NCI-H146 (cell line): Measurements from ENCODE around the gene SLC25A3.
"Not testable (repeated sequence)": the region's sequence is repeated elsewhere in the genome, so short reads cannot be mapped to it uniquely, and the experiment has no call there.

Experiments
- DNase-seq: peaks from one replicate; lab custom pipeline; 2025; lab: John Stamatoyannopoulos, UW

SLC25A3 gene

DNA sequence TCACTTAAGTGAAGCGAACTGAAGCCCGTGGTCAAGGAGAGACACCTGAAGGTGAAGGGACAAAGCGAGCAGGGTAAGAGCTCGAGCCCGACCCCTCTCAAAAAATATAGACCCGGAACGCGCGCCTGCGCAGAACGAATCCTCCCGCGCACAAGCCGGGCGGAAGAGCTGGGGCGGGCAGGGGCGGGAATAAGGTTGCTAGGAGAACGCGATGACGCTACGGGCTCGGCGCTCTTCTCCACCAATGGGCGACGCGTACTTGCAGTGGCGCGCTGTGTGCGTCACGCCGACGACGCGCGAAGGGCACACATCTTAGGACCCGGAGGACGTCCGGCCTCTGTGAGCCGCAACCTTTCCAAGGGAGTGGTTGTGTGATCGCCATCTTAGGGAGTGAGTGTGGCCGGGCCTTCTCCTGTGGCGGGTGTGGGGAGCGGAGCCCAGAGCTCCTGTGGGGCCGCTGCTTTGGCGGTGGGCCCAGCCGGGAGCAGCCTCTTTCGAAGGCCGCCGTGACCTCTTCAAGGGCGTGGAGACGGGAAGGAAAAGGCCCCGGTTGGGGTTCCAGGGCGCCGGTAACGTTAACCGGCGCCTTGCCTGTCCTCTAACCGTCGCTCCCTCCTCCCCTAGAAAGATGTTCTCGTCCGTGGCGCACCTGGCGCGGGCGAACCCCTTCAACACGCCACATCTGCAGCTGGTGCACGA, at the start of gene SLC25A3:
TSS of gene SLC25A3 (plus strand) at position 336 of the 699 bp plus-strand sequence. CDS start at position 629, 293 bp downstream.
- peak; percentile 99 for DNase-seq

DNA sequence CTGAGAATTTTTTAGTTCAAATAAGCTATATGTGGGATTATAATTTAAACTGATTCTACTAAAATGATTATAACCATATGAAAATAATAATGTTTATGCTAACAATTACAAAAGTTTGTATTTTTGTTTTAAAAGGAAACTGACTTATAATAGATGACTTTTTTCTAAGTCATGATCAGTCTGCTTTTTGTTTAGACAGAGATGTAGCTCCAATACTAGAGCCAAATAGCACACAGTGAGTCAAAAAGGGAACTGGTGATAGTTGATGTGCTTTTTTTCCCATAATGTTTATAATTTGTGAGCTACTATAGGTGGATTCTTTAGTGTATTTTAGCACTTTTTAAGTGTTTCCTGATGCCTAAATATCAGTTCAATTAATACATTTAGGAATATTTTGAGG, 49.8 kb upstream of the SLC25A3 start:
- no peak for DNase-seq

DNA sequence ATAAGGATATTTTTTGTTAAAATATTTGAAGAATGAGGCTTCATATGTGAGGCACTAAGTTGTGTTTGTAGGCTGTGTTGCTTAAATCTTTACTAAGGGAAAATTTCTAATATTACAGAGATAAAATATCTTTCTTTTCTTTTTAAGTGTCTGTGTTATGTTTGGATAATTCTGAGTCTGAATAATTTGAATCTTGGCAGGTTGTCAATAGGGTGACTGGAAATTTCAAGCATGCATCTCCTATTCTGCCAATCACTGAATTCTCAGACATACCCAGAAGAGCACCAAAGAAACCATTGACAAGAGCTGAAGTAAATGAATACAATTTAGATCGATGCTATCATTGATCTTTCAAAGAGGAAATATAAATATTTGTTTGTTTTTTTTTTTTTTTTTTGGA, 48.7 kb upstream of the SLC25A3 start:
- DNase-seq, result no peak

DNA sequence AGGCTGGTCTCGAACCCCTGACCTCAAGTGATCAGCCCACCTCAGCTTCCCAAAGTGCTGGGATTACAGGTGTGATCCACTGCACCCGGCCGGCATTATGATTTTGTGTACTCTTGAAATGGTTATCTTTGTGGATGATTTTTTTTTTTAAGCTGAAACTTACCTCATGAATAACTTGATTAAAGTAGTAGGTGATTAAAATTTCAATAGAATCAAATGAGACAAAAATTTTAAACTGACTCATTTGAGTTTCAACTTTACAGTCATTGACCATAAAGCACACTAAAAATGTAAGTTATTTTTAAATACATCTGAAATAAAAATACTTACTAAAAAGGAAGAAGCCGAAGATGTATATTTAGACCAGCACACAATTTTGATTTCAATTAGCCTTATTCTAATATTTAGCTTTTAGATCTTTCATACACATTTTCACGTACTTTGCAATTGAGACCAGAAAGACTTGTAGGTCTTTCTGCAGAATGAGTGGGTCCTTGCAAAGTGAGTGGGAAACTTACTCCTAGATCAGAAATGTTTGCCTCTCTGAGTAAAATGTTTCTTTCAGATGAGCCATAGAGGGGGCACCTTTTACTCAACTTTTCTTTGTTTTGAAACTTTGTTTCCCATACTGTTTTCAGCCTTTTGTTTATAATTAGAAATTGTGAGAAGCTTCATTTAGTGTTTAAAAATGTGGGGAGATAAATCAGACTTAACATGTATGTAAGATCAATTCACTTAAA, 43.9 kb upstream of the SLC25A3 start:
- no peak for DNase-seq

DNA sequence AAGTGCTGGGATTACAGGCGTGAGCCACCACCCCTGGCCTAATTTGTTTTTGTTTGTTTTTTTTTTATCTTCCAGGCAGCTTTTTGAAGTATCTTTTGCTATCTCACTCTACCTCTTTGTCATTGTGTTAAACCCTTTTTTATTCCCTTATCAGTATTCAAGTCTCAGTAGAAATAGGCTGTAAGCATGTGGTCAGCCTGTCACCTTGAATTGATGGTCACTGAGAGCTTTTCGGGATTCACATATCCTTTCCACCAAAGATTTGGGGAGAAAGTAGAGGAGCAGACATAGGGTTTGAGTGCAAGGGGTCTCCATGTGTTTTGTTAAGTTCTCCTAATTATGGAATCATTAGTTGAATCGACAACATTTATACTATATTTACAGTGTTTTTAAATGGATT, 41.7 kb upstream of the SLC25A3 start:
- DNase-seq, result no peak

GRCh38 chr12:98558097-98558496, 35.4 kb upstream of the SLC25A3 start:
- DNase-seq, result not testable (repeated sequence)

- DNase-seq, result peak; percentile 22
Measured at GRCh38 chr12:98559666-98560065, 33.8 kb upstream of the SLC25A3 start.

GRCh38 chr12:98561846-98562245, 31.6 kb upstream of the SLC25A3 start:
- no peak for DNase-seq

DNA sequence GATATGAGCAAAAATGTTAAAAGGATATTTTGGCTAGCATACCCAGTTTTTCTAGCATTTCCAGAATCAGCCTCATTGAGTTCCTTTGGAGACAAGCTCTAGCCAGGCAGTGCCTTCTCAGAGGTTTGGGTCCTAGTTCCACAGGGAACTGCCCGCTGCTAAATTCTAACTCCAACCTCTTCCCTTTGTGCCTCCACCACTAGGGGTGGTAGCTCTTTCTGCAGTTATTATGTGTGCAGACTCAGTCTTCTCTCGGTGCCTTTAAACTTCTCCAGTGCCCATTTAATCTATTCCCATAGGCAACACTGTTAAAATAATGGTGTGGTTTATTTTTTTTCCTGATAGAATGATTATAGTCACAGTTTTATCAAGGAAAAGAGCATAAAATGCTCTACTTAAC, 21.5 kb upstream of the SLC25A3 start:
- DNase-seq, result no peak

DNA sequence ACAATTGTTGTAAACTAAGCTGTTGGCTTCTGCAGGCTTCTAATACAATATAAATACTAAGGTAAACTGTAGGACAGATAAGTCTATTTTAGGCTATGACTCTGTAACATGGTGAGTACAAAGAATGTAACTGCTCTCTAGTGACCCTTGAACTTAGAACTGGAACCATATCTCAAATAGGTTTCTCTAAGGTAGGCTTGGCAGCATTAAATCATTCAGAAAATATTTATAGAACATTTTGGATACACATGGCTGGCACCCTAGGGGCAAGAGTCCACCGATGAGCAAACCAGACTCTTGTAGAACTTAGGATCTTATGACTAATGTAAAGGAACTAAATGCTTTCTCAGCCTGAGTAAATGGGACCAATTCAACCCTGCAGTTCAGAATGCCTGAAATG, 19.4 kb upstream of the SLC25A3 start:
- no peak for DNase-seq

DNA sequence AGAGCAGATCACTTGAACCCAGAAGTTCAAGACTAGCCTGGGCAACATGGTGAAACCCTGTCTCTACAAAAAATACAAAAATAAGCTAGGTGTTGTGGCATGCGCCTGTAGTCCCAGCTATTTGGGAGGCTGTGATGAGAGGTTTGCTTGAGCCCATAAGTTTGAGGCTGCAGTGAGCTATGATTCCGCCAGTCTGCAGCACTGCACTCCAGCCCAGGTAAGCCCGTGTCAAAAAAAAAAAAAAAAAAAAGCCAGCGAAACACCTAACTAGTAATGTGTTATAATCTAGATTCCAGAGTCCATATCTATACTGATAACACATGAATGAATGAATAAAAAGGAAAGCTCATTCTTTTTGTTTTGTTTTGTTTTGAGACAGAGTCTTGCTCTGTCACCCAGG, 18.5 kb upstream of the SLC25A3 start:
- no peak for DNase-seq

GRCh38 chr12:98576795-98577194, 16.7 kb upstream of the SLC25A3 start:
- DNase-seq, result not testable (repeated sequence)

- DNase-seq, result no peak
Measured at GRCh38 chr12:98578392-98578791, 15.1 kb upstream of the SLC25A3 start.

DNA sequence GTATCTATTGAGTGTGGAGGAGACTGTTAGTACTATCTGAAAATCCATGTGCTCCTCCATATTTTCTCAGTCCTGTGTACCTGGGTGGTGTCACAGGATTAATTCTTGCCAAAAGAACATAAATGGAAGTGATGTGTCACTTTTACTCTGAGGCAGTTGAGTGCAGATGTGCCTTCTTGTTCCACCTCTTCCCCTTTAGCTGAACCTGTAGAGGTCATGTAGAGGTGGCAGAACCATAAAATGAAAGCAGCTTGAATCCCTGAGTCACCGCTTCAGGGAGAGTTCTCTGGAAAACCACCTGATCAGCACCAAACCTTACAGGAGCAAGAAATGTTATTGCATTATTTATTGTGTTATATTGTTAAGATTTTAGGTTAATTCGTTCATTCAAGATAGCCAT, 14.7 kb upstream of the SLC25A3 start:
- DNase-seq, result no peak

- peak; percentile 9 for DNase-seq
Measured at GRCh38 chr12:98579347-98579746, 14.1 kb upstream of the SLC25A3 start.

DNA sequence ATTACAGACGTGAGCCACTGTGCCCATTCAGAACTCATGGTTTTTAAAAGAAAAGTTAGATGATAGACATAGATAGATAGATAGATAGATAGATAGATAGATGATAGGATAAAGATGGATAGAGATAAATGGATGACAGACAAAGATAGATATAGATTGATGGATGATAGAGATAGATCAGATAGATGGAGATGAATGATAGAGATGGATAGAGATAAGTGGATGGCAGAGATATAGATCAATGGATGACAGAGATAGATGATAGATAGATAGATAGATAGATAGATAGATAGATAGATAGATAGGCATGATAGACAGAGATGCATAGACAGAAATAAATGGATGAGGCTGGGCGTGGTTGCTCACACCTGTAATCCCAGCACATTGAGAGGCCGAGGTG, 13.7 kb upstream of the SLC25A3 start:
- no peak for DNase-seq

DNA sequence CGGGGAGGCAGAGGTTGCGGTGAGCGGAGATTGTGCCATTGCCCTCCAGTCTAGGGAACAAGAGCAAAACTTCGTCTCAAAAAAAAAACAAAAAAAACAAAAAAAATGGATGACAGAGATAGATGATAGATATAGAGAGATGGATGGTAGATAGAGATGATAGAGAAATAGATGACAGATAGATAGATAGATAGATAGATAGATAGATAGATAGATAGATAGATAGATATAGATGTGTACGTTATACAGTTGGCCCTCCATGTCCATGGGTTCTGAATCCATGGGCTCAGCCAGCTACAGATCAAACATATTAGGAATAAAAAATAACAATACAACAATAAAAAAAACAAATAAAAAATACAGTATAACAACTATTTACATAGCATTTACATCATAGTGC, 12.8 kb upstream of the SLC25A3 start:
- no peak for DNase-seq

- DNase-seq, result no peak
Measured at GRCh38 chr12:98581101-98581500, 12.4 kb upstream of the SLC25A3 start.

GRCh38 chr12:98582093-98582492, 11.4 kb upstream of the SLC25A3 start:
- DNase-seq, result no peak

DNA sequence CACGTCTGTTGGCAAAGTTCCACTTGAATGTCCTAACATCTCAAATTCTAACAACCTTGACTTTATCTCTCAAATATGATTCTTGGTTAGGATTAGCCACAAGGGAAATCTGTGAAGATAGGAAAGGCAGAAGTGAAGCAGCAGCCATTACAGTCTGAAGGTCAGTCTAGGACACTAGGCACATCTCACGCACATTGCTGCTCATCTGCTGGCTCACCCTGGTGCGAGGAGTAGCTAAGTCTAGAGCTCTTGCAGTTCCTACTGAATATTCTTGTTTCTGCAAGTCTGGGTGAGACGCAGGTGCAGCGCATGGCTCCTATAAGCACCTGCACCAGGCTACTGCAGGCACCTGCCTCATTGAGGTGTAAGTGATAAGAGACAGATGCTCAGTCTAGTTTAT, 6.4 kb upstream of the SLC25A3 start:
- DNase-seq, result peak; percentile 84

DNA sequence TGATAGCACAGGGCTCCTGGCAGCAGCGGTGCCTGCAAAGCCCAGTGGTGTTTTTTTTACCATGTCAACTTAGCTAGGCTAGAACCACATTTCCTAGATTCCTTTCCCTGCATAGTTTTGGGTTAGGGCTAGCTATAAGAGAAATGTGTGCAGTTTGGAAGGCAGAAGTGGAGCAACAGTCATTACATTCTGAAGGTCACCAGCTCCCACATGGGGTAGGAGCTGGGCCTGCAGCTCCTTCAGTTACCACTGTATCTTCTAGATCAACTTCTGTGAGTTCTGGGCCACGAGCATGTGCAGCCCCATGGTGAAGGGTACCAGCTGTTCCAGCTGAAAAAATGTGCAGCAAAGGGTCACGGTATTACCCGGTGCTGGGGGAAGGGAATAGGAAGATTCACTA, 2.3 kb upstream of the SLC25A3 start:
- DNase-seq, result no peak

DNA sequence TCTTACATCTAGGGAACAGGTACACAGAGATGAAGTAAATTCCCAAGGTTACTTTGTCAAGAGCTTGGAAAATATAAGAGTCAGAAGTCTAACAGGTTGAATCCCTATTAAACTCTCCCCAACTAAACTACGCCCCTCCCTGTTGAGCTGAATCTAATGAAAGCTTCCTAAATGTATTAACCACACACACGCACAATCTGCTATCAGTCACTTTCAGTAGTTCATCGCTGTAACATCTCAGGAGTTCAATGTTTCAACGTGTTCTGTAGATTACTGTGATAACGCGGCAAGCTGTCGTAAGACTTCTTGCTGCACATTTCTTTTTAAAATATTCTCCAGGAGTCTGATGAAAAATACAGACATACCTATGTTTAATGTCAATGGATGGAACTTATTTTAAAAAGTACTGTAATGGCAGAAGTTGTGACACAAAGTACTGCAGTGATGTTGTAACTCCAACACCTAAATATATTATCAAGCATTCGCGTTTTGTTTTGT, 612 bp upstream of the SLC25A3 start:
- DNase-seq, result peak; percentile 23

- DNase-seq, result peak; percentile 49
Measured at GRCh38 chr12:98594050-98594835, 757 bp downstream of the SLC25A3 start.
